ENCODE results near the gene HBE1. TPM values are rescaled to one million over a fixed set of nuclear protein-coding genes. Genes with fewer than 3 reads are reported as not detected.

Gene HBE1
- total and polyA plus RNA-seq, 2 donors (not counting 1 experiment from before 2014, with no cell fraction given), result not detected

GRCh38 chr11:5280582-5281102 lies 10.9 kb upstream of the HBE1 start:
- DNase-seq, result no peak
- no peak overlapping the region for H3K4me2 ChIP-seq (replicated peaks; ENCODE audit: low read depth, low read length, poor library complexity, severe bottlenecking)
- no peaks in the 10 kb centered on the region for H3K9me3 Mint-ChIP-seq (ENCODE audit: insufficient read depth)
- ATAC-seq (ENCODE audit: low read depth), result no peak
- H3K36me3 ChIP-seq (replicated peaks in 1 of 2; ENCODE audit: control extremely low read depth in 1 of 2, control insufficient read depth in 1 of 2, extremely low read depth in 1 of 2, insufficient read depth in 2 of 2, low read length in 1 of 2), result no peaks in the 10 kb centered on the region
- POLR2A ChIA-PET, result no interaction called here
- no peak overlapping the region for H2AFZ ChIP-seq (ENCODE audit: insufficient read depth, low read depth, low read length, poor library complexity, severe bottlenecking)
- no peaks in the 10 kb centered on the region for H3K9me3 ChIP-seq (ENCODE audit: control extremely low read depth in 1 of 3, control insufficient read depth in 2 of 3, insufficient read depth in 1 of 3, low read length in 2 of 3)
- H3K4me1 ChIP-seq (ENCODE audit: control insufficient read depth in 2 of 2, insufficient read depth in 2 of 2, low read length in 2 of 2), result no peaks in the 10 kb centered on the region
- no peak overlapping the region for H3K4me3 Mint-ChIP-seq
- no peaks in the 10 kb centered on the region for H3K4me1 Mint-ChIP-seq
- WGBS (ENCODE audit: insufficient coverage), result 19% methylated on average over 3 of the region's 3 CpGs
- H3K27ac ChIP-seq (ENCODE audit: low read length in 2 of 2), result no peak overlapping the region
- intact Hi-C loops (cut with micrococcal nuclease), result no loop called here
- no peaks in the 10 kb centered on the region for H3K79me2 ChIP-seq (ENCODE audit: control insufficient read depth, insufficient read depth, low read length)
- no peaks in the 10 kb centered on the region for H4K20me1 ChIP-seq (ENCODE audit: control insufficient read depth, insufficient read depth, low read length, poor library complexity, severe bottlenecking)
- no peak overlapping the region for H3K9ac ChIP-seq (ENCODE audit: low read length)
- CTCF ChIA-PET, result no interaction called here
- H3K27ac Mint-ChIP-seq, result no peak overlapping the region
- no peaks in the 10 kb centered on the region for H3K27me3 ChIP-seq (replicated peaks in 1 of 4; ENCODE audit: control extremely low read depth in 1 of 4, control insufficient read depth in 3 of 4, insufficient read depth in 4 of 4, low read length in 3 of 4)
- H3K27me3 Mint-ChIP-seq, result peaks cover 3% of the 10 kb centered on the region
- TF ChIP-seq EZH2 (IDR thresholded peaks at IDR 0.05; ENCODE audit: borderline replicate concordance, insufficient read depth, low read depth, low read length, poor library complexity, severe bottlenecking), result no peak
- TF ChIP-seq, protein P1, sequence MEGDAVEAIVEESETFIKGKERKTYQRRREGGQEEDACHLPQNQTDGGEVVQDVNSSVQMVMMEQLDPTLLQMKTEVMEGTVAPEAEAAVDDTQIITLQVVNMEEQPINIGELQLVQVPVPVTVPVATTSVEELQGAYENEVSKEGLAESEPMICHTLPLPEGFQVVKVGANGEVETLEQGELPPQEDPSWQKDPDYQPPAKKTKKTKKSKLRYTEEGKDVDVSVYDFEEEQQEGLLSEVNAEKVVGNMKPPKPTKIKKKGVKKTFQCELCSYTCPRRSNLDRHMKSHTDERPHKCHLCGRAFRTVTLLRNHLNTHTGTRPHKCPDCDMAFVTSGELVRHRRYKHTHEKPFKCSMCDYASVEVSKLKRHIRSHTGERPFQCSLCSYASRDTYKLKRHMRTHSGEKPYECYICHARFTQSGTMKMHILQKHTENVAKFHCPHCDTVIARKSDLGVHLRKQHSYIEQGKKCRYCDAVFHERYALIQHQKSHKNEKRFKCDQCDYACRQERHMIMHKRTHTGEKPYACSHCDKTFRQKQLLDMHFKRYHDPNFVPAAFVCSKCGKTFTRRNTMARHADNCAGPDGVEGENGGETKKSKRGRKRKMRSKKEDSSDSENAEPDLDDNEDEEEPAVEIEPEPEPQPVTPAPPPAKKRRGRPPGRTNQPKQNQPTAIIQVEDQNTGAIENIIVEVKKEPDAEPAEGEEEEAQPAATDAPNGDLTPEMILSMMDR (IDR thresholded peaks at IDR 0.05), result no peak
- no peak overlapping the region for H3K4me3 ChIP-seq (ENCODE audit: control extremely low read depth in 1 of 5, extremely low read depth in 1 of 5, insufficient read depth in 1 of 5, low read depth in 2 of 5, low read length in 4 of 5)

DNA sequence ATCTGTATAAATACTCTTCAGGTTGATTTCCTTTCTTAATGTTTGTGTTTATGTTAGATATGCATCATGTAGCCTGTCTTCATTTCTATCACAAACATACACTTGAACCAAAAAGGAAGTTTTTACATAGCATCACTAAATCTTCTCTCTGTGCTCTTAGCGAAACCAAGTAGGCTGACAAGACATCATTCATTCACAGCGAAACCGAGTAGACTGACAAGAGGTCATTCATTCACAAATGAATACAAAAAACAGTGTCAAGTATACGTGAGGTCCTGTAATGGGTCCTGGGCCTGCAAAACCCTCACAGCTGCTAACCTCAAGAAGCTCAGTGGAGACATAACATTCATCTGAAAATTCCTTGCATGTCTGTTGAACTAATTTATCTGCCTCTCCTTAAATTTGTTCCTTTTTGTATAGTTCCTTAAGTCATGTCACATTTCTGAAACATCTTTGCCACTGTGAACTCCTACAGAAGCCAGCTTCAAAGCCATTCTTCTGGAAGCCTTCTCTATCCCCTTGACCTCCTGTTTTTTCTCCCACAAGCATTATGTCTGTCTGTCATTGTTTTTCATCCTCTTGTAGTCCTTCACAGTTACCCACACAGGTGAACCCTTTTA lies 9.8 kb upstream of the HBE1 start:
- H3K4me1 ChIP-seq (ENCODE audit: control insufficient read depth in 2 of 2, insufficient read depth in 2 of 2, low read length in 2 of 2), result no peaks in the 10 kb centered on the region
- DNase-seq (no peak), ATAC-seq (ENCODE audit: low read depth) (no peak)
- 86% methylated on average over 4 of the region's 4 CpGs for WGBS (ENCODE audit: insufficient coverage)
- no peaks in the 10 kb centered on the region for H3K27me3 ChIP-seq (replicated peaks in 1 of 4; ENCODE audit: control extremely low read depth in 1 of 4, control insufficient read depth in 3 of 4, insufficient read depth in 4 of 4, low read length in 3 of 4)
- Mint-ChIP-seq H3K27ac (no peak overlapping the region), H3K4me1 (no peaks in the 10 kb centered on the region), H3K27me3 (peaks cover 3% of the 10 kb centered on the region), H3K4me3 (no peak overlapping the region), H3K9me3 (ENCODE audit: insufficient read depth) (no peaks in the 10 kb centered on the region)
- H3K27ac ChIP-seq (ENCODE audit: low read length in 2 of 2), result no peak overlapping the region
- H3K9ac ChIP-seq (ENCODE audit: low read length), result no peak overlapping the region
- H3K4me2 ChIP-seq (replicated peaks; ENCODE audit: low read depth, low read length, poor library complexity, severe bottlenecking), result no peak overlapping the region
- no peaks in the 10 kb centered on the region for H3K9me3 ChIP-seq (ENCODE audit: control extremely low read depth in 1 of 3, control insufficient read depth in 2 of 3, insufficient read depth in 1 of 3, low read length in 2 of 3)
- H4K20me1 ChIP-seq (ENCODE audit: control insufficient read depth, insufficient read depth, low read length, poor library complexity, severe bottlenecking), result no peaks in the 10 kb centered on the region
- TF ChIP-seq EZH2 (IDR thresholded peaks at IDR 0.05; ENCODE audit: borderline replicate concordance, insufficient read depth, low read depth, low read length, poor library complexity, severe bottlenecking), result no peak
- TF ChIP-seq, protein P1 (IDR thresholded peaks at IDR 0.05), result no peak
- no peaks in the 10 kb centered on the region for H3K36me3 ChIP-seq (replicated peaks in 1 of 2; ENCODE audit: control extremely low read depth in 1 of 2, control insufficient read depth in 1 of 2, extremely low read depth in 1 of 2, insufficient read depth in 2 of 2, low read length in 1 of 2)
- H3K4me3 ChIP-seq (ENCODE audit: control extremely low read depth in 1 of 5, extremely low read depth in 1 of 5, insufficient read depth in 1 of 5, low read depth in 2 of 5, low read length in 4 of 5), result no peak overlapping the region
- intact Hi-C loops (cut with micrococcal nuclease), result no loop called here
- POLR2A ChIA-PET, result no interaction called here
- H2AFZ ChIP-seq (ENCODE audit: insufficient read depth, low read depth, low read length, poor library complexity, severe bottlenecking), result no peak overlapping the region
- CTCF ChIA-PET, result no interaction called here
- H3K79me2 ChIP-seq (ENCODE audit: control insufficient read depth, insufficient read depth, low read length), result no peaks in the 10 kb centered on the region

All from B cell (primary cell).